HG02884 (cell line): ENCODE results near the gene CWF19L2.
A peak's percentile ranks its signal among the peaks of the same experiment; 100 is the strongest.
"Not testable (repeated sequence)": the region's sequence is repeated elsewhere in the genome, so short reads cannot be mapped to it uniquely, and the experiment has no call there.

Experiments
- ATAC-seq: cut with Tn5 transposase; IDR thresholded peaks from one replicate; pipeline ENCODE4 v1.9.1; 2021; ENCODE audit warnings: mild to moderate bottlenecking, moderate library complexity; ENCODE audit not compliant: unreplicated experiment

The CWF19L2 gene

GRCh38 chr11:107457558-107458271, at the start of gene CWF19L2:
CWF19L2 (minus strand) TSS chr11:107457825; CDS start chr11:107457816, 9 bp downstream.
- peak; percentile 97 for ATAC-seq

GRCh38 chr11:107505647-107506225, 48.1 kb upstream of the CWF19L2 start:
- no peak for ATAC-seq

DNA sequence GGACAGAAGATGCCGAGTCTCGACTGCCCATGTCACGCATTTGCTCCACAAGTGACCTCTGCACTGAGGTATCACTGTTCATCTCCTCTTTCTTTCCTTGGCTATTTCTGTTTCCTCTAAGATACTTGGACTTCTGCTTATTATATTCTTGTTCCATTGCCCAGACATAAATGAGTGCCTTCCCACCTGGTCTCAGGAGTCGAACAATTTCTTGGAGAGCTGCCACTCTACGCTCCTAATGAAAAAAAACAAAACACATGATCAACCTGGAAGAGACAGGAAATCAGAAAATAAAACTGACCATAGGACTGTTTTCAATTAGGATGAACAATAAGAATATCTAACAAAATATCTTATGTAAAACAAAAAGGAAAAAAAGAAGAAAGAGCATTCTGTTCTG, 47.4 kb upstream of the CWF19L2 start:
- no peak for ATAC-seq

- no peak for ATAC-seq
These were observed 44.1 kb upstream of the CWF19L2 start for GRCh38 chr11:107501713-107502112.

DNA sequence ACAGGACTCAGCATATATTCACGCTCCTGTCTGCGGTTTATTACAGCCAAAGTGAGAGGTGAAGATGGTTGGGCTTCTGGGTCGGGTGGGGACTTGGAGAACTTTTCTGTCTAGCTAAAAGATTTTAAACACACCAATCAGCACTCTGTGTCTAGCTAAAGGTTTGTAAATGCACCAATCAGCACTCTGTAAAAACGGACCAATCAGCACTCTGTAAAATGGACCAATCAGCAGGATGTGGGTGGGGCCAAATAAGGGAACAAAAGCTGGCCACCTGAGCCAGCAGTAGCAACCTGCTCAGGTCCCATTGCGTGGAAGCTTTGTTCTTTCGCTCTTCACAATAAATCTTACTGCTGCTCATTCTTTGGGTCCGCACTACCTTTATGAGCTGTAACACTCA, 39.7 kb upstream of the CWF19L2 start:
- not testable (repeated sequence) for ATAC-seq

DNA sequence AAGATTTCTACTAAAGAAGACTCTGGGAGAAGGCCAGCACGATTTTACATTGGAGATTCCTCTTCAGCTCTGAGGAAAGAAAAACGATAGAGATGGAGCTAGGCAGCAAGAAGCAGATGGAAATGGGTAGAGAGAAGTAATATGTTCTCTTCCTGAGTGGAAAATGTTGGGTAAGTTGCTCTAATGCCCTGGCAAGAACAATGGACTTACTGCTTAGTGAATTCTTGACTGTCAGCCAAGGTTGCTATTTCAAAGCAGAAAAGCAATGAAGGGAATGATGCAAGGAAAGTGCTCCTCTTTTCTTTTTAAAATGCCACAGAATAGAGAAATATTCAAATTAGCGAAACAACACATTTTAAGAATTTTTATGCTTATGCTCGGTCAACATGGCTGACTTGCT, 38.4 kb upstream of the CWF19L2 start:
- ATAC-seq: no peak

- ATAC-seq: no peak
These were observed 36.4 kb upstream of the CWF19L2 start for GRCh38 chr11:107494055-107494454.

DNA sequence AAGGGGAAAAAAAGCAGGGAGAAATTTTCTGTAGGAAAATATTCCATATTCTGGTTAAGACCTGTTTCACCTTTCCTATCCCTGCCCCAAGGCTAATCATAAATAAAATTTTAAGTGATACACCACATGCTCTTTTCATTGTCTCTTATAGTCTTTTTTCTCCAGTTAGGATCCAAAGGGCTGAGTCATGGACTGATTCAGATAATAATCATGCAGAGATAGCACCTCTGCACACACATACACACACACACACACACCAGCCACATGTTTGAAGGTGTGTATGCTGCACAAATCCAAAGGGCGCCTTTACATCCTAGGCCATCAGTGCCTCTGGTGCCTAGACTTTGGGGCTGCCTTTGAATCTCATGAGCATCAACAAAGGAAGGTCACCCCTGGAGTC, 35.5 kb upstream of the CWF19L2 start:
- ATAC-seq: no peak

DNA sequence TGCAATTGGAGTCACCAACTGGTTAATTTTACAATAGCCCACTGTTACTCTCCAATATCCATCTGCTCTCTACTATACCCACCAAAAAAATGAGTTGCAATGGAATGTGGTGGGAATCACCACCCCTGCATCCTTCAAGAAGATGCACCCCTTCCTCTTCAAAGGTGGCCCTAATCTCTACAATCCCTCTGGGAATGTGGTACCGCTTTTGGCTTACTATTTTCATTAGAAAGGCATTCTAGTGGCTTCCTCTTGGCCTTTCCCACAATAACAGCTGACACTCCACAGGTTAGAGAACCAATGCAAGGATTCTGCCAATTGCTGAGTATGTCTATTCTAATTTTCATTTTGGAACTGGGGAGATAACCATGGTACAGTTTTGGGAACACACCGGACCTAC, 33.2 kb upstream of the CWF19L2 start:
- ATAC-seq: no peak

DNA sequence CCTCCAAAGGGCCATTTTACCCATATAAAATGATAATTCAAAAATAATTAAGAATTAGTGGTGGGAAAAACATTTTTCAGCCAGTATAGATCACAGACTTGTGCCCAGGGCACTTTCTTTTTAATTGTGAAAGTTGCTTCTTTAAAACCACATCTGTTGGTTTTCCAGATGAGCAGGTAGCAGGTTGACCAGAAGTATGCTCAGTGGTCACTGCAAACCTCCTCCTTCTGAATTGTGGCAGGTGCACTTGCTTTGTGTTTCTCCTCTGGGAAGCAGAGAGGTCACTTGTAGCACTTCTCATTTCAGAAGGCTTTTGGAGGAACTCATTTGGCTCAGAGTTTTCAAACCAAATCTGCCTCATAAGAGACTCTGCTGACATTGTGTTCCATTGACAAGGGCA, 24.6 kb upstream of the CWF19L2 start:
- no peak for ATAC-seq

GRCh38 chr11:107478922-107479321, 21.3 kb upstream of the CWF19L2 start:
- ATAC-seq: no peak

- ATAC-seq: no peak
These were observed 20.2 kb upstream of the CWF19L2 start for GRCh38 chr11:107477820-107478219.

GRCh38 chr11:107473792-107474191, 16.2 kb upstream of the CWF19L2 start:
- no peak for ATAC-seq

DNA sequence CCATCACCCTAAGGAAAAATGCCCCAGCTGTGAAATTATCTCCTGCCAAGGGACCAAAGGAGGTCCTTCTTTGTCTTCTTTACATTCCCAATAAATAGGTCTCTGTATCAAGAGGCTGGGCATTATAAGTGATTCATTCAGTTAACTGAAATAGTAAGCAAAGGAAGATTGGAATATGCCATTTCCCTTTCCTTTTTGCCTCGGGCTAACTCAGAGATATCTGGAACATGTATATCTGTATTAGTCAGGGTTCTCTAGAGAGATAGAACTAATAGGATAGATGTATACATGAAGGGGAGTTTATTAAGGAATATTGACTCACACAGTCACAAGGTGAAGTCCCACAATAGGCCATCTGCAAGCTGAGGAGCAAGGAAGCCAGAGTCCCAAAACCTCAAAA, 15.3 kb upstream of the CWF19L2 start:
- ATAC-seq: no peak

- no peak for ATAC-seq
These were observed 11.0 kb upstream of the CWF19L2 start for GRCh38 chr11:107468596-107468995.

DNA sequence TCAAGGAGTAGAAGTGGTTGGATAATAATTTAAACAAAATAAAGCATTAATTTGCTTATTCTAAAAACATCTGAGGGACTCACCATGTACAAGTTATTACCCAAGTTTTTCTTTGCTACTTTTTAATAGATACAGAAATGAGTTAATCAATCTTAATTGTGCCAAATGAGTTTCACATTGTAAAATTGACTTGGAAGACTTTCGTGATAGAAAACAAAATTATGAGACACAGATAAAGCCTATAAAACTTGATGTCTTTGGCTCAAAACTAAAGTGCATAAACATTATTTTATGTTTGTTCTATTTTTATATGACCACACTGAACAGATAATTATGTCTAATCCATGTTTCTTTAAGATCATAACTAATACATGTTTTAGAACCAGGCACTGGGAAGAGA, 10.1 kb upstream of the CWF19L2 start:
- ATAC-seq: no peak

- not testable (repeated sequence) for ATAC-seq
These were observed 8.7 kb upstream of the CWF19L2 start for GRCh38 chr11:107466275-107466866.

DNA sequence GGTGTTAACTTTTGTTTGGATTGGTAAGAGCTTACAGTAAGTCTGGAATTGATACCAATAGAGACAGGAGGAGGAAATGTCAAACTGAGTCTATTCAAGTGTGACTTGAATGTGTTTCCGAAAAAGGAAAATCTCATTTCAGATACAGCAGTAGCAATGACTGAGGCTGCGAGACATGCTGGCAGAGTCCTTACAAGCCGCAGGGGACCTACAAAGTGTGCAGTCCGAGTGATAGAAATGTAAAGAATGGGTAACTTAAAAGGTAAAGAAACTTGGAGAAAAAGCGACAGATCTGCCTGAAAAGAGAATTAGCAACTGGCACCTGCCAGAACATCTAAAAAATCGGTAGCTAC, 444 bp downstream of the CWF19L2 start:
- ATAC-seq: peak; percentile 39

DNA sequence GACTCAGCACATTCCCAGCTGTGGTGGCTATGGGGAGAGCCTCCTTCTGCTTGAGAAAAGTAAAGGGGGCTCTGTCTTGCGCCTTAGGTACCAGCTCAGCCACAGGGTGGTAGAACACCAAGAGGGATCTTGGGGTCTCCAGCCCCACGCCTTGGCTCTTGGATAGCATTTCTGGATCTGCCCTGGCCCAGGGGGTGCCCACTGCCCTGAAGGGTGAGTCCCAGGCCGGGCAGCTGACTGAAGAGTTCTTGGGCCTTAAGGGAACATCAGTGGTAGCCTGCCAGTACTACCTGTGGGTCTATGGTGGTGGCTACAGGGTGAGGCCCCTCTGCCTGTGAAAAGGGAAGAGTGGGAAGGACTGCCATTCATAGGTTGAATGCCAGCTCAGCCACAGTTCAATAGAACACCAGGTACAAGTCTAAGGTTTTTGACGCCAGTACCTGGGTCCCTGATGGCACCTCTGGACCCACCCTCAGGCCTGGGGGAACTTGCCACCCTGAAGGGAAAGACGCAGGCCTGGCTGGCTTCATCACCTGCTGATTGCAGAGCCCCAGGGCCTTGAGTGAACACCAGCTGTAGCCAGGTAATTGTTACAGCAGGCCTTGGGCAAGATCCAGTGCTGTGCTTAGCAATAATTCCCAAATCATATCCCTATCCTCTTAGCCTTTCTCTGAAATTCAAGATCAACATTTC, 3.9 kb downstream of the CWF19L2 start:
- no peak for ATAC-seq

DNA sequence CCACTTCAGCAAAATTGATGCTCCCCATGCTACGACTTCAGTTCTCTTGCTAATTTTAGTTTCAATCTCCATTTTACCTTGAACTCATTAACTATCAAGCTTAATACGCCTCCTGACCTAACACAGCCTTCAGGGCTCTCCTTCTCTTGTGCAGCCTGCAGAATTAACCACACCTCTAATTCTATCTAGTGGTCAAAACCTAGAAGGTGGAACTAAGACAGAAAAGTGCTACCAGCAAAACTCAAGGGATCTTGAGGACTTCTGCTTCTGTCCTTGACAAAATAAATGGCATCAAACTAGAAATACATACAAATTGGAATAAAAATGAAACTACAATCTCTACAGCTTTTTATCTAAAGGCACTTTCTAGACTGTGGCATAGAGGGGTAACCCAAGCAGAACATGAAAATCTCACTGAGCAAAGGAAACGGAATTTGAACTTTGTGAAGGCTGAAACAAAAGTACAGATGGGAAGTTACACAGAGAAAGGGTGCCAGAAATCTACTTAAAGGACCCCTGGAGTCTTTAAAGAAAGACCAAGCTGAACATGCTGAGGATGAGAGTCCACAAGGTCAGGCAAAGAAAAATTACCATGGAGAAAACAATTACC, 10.7 kb downstream of the CWF19L2 start:
- no peak for ATAC-seq

DNA sequence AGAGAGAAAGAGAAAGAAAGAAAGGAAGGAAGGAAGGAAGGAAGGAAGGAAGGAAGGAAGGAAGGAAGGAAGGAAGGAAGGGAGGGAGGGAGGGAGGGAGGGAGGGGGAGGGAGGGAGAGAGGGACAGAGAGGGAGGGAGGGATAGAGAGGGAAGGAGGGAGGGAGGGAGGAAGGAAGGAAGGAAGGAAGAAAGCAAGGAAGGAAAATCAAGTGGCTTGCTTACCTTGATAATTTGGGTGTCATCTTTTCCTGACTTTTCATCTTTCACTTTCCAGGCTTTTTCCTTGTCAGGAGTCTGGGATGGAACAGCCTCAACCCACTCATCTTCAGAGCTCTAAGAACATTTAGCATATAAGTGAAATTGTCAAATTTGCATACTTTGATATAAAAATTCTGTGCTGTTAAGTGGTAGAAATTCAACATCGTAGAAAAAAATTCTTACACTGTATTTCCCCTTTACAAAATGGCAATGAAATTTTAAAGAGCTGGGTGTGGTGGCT, 14.9 kb downstream of the CWF19L2 start:
- ATAC-seq: no peak
